ENCODE results near the gene ARL15.

ARL15 gene

DNA sequence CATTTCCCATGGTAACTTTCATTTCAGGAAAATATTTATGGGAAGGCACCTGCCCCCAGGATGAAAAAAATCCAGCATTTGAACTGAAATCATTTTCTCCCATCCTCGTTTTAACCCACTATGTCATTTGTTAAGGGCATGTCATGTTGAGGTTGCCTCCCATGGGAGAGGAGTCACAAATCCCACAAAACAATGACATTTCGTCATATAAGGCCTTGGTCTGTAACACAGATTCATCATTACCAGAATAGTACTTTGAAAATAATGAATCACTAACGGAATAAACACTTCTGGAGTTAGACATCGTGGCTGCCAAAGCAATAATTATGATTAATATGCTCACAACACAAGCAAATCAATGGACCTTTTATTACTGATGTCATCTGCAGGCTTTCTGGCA, 475.9 kb downstream of the ARL15 start:
- no peaks in the 10 kb centered on the region for H3K79me2 ChIP-seq
- H3K36me3 ChIP-seq (ENCODE audit: control insufficient read depth, insufficient read depth, low read length): no peaks in the 10 kb centered on the region
- H3K4me3 ChIP-seq (ENCODE audit: low read depth, low read length): no peak overlapping the region
- no peaks in the 10 kb centered on the region for H3K27me3 ChIP-seq (ENCODE audit: control insufficient read depth, insufficient read depth, low read length)
- H3K4me1 ChIP-seq: no peaks in the 10 kb centered on the region
- no peak overlapping the region for H3K27ac ChIP-seq
- H2AFZ ChIP-seq: no peak overlapping the region
- TF ChIP-seq, protein P1, sequence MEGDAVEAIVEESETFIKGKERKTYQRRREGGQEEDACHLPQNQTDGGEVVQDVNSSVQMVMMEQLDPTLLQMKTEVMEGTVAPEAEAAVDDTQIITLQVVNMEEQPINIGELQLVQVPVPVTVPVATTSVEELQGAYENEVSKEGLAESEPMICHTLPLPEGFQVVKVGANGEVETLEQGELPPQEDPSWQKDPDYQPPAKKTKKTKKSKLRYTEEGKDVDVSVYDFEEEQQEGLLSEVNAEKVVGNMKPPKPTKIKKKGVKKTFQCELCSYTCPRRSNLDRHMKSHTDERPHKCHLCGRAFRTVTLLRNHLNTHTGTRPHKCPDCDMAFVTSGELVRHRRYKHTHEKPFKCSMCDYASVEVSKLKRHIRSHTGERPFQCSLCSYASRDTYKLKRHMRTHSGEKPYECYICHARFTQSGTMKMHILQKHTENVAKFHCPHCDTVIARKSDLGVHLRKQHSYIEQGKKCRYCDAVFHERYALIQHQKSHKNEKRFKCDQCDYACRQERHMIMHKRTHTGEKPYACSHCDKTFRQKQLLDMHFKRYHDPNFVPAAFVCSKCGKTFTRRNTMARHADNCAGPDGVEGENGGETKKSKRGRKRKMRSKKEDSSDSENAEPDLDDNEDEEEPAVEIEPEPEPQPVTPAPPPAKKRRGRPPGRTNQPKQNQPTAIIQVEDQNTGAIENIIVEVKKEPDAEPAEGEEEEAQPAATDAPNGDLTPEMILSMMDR (IDR thresholded peaks at IDR 0.05): no peak
- H3K4me2 ChIP-seq (ENCODE audit: low read length): no peak overlapping the region
- H3K9ac ChIP-seq: no peak overlapping the region
- no peaks in the 10 kb centered on the region for H3K9me3 ChIP-seq (ENCODE audit: control insufficient read depth, low read length)

All from parathyroid adenoma (tissue), 2 donors.